Sigmoid colon (tissue), 4 donors: ENCODE measurements around the gene KIRREL3.

Experiments
- EP300 ChIP-seq, 4 donors: sonication (generic); formaldehyde crosslinking; IDR thresholded peaks; one replicate each; pipeline ENCODE4 v1.6.1; 2017; ENCODE audit warnings: antibody characterized with exemption in 4 of 4
- POLR2A ChIP-seq, 2 donors: fragments of 450-650 bp; IDR thresholded peaks; one replicate each; pipeline ENCODE4 v1.6.1; 2016; ENCODE audit warnings: antibody characterized with exemption in 2 of 2, mild to moderate bottlenecking in 2 of 2, moderate library complexity in 2 of 2
- TF ChIP-seq, protein P1 (sequence below), 4 experiments: fragments of 450-650 bp in 3 of 4; fragments of 200-600 bp in 1 of 4; IDR thresholded peaks; one replicate each; pipeline ENCODE4 v1.5.1; 2016 to 2019; ENCODE audit warnings: antibody characterized with exemption in 4 of 4, mild to moderate bottlenecking in 3 of 4, moderate library complexity in 2 of 4

DNA sequence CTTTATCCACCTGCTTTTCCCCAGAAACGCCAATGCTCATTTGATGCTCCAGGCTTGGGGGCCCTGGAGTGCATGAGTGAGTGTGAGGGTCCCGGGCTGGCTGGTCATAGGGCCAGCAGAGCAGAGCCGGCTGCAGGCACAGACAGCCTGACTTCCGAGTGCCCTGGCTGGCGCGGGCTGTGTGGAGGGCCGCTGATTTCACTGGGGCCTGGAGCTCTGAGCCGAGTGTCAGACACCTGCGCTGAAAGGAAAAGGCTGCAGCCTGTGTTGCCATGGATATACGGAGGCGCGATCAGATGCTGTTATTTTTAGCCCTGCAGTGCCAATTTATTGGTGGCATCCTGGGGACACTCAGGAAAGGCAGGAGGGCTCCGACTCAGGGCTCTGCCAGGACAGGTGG is 557.5 kb downstream of the KIRREL3 start:
- TF ChIP-seq, protein P1, sequence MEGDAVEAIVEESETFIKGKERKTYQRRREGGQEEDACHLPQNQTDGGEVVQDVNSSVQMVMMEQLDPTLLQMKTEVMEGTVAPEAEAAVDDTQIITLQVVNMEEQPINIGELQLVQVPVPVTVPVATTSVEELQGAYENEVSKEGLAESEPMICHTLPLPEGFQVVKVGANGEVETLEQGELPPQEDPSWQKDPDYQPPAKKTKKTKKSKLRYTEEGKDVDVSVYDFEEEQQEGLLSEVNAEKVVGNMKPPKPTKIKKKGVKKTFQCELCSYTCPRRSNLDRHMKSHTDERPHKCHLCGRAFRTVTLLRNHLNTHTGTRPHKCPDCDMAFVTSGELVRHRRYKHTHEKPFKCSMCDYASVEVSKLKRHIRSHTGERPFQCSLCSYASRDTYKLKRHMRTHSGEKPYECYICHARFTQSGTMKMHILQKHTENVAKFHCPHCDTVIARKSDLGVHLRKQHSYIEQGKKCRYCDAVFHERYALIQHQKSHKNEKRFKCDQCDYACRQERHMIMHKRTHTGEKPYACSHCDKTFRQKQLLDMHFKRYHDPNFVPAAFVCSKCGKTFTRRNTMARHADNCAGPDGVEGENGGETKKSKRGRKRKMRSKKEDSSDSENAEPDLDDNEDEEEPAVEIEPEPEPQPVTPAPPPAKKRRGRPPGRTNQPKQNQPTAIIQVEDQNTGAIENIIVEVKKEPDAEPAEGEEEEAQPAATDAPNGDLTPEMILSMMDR (IDR thresholded peaks at IDR 0.05): no peak
- TF ChIP-seq POLR2A (IDR thresholded peaks at IDR 0.05) (no peak), EP300 (IDR thresholded peaks at IDR 0.05) (no peak)
